Cerebellar cortex (tissue), 1 donor: Measurements from ENCODE around the gene F13A1.

Experiments used
- DNase-seq: peaks from one replicate; pipeline ENCODE4 v3.0.0-alpha.2; 2015; ENCODE audit warnings: low spot score

Gene F13A1

DNA sequence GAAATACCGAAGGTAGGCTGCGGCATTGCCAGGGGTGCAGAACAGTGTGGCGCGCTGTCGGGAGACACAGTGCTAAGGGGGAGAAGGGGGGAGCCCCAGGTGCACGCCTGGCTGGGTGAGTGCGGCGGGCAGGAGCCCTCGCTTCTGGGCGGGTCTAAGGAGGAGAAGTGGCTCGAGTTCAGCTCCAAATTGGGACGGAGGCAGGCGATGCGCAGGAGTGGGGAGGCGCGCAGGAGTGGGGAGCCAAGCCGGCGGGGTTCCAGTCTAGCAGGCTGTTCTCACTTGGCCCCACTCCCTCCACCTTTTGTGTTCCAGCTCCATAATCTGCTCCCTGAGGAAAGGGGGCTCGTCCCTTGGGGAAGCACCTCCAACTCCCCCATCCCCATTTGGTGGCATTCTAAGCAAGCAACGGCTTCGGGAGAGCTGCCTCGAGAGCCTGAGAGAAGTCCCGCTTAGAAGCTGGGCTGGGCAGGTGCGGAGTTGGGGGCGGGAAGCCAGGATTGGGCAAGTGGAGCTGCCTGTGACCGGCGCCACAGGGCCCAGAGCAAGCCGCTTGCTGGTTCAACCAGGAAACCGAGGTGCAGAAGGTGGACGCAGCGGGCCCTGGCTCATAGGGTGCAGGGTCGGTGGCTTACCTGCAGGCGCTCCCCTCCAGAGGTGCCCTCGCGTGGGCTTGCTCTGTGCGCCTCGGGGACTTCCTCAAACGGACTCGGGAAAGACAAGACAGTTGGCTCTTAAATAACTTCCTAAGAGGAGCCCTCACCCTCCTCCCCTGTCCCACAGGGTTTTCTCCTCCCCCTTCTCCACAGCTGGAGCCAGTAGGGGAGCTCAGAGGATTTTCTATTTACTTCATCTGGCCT is at the start of gene F13A1:
Gene F13A1, minus strand, starts transcription at position 711 of the 860 bp plus-strand sequence. CDS start 1,998 bp downstream, outside the sequence.
- no peak for DNase-seq

- DNase-seq = no peak
Measured at GRCh38 chr6:6368684-6369052, 48.2 kb upstream of the F13A1 start.

- no peak for DNase-seq
Measured at GRCh38 chr6:6368040-6368683, 47.7 kb upstream of the F13A1 start.

DNA sequence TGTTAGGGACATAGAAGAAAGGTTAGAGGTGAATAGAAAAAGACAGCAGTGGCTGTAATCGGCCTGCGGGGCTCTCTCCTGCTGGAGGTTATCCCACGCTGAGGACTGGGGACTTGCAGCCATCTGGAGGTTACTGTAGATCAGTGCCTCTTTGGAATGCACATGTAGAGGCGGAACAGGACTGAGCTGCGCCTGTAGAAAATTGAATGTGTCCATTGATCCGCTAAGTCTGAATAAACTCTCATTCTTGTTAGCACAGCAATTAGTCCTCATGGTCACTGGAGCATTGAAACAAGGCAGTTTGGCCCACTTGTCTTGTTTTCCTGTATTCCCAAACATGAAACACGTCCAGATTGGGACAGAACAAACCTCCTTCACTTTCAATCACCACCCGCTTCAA is 46.3 kb upstream of the F13A1 start:
- peak; percentile 4 for DNase-seq

- DNase-seq = no peak
Measured at GRCh38 chr6:6365242-6365641, 44.8 kb upstream of the F13A1 start.

- DNase-seq = no peak
Measured at GRCh38 chr6:6362056-6362840, 41.8 kb upstream of the F13A1 start.

- no peak for DNase-seq
Measured at GRCh38 chr6:6357530-6357929, 37.1 kb upstream of the F13A1 start.

GRCh38 chr6:6357032-6357431 is 36.6 kb upstream of the F13A1 start:
- DNase-seq = peak; percentile 11

DNA sequence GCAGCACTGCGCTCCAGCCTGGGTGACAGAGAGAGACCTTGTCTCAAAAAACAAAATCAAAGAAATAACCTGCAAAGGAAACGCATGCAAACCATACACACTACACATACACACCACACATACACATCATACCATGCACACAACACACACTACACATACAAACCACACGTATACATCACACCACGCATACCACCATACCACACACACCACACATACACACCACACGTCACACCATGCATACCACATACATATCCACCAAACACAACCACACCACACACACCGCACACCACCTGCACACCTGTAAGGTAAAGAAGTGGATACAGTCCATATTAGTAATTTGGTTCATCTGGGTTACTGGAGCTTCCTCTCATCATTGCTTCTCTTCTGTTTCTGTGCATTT is 32.3 kb upstream of the F13A1 start:
- DNase-seq = no peak

DNA sequence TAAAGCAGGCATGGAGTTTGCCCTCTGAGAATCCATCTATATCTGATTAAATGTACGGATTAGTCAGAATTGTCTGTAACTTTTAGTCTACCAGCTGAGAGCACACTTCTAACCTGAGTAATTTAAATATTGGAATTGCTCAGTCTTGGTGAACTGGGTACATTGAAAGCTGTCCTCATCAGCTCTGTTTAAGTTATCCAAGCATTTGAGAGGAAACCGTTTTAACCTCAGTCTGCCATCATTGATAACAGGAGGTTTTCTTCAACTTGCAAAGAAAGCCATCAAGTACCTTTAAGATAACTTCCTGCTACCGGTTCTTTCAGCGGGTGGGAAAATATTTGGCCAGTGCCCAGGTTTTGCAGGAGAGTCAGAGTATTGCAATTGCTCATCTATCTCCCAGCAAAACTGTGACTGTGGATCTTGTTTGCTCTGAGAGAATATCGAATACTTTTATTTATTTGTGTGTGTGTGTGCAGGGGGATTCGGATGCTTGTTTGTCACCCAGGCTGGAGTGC is 31.1 kb upstream of the F13A1 start:
- no peak for DNase-seq

- no peak for DNase-seq
Measured at GRCh38 chr6:6350696-6351095, 30.2 kb upstream of the F13A1 start.

GRCh38 chr6:6348256-6348655 is 27.8 kb upstream of the F13A1 start:
- no peak for DNase-seq

DNA sequence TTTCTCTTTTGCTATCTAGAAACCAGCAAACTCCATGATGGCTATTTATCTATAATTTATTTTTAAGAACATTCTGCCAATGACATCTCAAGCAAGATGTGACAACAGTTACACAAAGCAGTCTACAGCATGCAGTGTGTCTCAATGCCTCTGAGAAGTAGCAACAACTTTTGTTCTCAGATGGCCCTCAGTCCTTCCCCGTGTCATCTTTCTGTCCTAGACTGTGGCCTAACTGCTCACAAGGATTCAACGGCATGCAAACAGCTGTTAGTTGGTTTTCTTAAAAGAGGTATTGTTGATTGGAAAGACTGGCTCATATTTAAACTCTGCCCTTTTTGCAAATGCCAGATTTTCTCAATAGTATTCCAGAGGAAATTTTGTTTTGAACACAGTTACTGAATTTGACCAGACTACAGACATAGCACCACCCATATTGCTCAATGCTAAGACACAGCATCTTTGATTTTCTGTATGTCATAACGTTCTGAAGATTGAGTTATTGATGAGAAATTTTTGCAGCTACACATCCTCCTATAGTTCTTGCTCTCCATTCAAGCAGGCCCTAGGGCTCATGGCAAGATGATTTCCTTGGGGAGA is 26.1 kb upstream of the F13A1 start:
- DNase-seq = no peak

DNA sequence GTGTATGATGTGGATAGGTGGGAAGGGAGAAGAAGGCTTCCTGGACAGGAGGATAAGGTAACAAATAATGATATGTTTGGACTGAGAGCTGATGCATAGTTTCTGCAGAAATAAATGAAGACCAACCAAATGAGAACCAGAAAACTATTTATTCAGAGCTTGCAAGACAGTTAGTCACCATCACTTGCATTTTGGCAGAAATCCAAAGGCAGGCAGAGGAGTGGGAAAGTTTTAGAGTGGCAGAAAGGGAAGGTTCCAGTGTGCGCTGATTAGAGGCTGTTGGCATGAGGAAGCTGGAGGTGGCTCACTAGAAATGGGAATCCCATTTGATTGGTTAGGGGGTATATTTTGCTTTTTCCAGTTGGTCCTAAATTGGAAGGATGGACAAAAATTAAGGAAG is 13.0 kb upstream of the F13A1 start:
- DNase-seq = no peak

DNA sequence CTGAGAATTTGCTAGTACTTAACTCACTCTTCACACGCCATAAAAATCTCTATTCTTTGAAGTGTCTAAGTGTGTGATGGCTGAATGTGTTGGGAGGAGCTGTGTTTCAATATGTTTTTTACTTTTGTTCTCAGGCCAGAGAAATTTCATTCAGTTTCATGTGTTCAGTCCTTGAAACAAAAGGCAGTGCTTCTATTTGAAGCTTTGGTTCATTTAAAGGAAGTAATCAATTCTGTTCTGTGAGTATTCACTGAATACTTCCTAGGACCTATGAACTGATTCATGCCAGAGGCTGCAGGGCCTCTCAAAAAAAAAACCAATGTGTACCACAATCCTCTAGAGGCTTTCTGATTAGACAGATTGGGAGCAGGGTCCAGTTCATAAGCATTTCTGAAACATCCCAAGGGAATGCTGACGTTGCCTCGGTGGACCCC is 12.4 kb upstream of the F13A1 start:
- DNase-seq = no peak

DNA sequence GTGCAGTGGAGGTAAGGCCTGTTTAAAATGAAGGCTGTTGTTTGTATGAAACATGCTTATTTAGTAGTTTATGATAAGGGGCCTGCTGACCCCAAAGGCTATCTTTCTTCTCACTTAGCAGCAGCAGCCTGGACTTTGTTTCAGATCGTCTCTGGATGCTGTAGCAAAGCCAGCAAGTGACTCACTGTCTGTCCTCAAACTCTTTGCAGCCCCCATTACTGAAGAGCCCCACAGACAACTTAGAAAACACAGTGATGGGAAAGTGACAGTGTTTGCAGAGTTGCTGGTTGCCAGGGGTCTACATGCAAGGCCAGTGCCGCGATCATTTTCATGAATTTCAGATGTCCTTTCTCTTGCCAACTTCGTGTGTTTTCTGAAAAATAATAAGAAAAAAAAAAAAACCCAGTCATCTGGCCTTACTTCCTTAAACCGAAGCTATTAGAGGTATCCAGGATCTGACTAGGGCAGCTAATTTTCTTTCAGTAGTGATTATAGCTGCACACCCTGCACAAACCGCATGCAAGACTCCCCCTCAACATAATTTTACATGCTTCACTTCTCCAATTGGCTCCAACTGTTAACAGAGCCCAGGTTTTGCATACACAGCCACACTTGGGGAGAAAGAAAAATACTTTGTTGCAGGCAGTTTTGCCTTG is 11.6 kb upstream of the F13A1 start:
- DNase-seq = no peak

DNA sequence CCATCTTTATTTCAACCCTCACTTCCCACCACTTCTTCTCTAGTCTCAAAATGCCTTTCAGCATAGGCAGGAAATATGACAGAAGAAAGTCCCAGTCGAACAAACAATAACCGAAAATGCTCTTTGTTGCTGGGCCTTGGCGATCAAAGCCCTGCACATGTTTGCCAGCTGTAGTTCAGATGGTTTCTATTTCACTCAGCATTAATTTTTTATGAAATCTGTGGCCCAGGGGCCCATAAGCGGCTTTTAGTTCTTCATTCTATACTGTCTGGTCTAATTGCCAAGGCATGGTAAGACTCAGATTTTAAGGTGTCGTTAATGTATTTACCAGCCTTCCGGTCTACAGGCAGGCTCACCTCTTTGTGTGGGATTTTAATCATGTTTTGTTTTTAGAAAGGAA is 10.9 kb upstream of the F13A1 start:
- DNase-seq = no peak

DNA sequence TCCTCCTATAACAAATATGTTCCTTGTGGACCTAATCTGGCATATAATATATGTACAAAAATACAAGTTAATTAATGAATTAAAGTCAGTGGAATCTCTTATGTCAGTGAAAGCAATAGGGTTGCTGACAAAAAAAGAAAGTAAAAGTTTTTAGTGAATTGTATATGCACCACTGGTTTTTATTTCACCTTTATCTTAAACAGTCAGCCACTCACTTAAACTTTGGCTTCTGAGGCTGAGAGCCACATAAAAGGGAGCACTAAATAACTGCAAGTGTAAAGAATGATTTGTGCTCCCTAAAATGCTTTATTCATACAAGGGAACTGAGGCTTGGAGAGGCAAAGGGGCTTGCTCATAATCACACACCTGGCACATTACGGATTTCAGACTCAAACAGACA is 9.9 kb upstream of the F13A1 start:
- no peak for DNase-seq

- DNase-seq = no peak
Measured at GRCh38 chr6:6328451-6328850, 8.0 kb upstream of the F13A1 start.

DNA sequence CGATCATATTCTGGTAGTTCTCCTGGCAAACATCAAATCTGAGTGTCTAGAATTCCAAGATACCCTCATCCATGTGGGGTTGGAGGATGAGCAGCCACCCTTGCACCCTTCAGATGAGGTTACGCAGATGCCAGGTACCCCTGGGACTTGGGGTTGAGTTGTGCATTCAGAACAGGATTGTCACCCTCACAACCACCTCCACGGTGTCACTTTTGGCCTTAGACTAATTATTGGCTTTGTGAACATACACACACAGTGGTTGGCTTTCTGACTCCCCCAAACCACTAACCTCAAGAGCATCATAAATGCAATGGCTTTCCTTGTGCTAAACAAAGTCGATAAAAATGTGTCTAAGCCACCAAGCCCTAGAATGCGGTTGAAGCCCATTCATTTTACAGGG is 2.9 kb upstream of the F13A1 start:
- no peak for DNase-seq

DNA sequence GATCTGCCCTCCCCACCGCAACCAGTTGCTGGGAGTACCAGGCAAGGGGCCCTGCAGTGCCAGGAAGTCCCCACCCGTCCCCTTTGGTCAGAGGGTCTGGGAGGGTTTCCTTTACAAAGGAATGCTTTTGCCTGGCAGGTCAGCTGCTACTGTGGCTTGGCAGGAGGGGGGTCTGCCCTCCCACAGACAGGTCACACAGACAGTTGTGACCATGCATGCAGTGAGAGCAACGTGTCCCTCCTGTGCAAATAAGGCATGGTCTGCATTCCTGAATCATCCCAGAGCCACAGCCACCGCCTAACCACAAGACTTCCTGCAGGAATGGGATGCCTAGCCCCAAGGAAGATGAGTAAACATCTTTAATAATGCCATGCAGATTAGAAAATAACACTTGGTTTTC is 439 bp upstream of the F13A1 start:
- no peak for DNase-seq
